GM23338 (cell line): ENCODE measurements around the gene ADAMTS8. TPM values are rescaled to one million over a fixed set of nuclear protein-coding genes. Genes with fewer than 3 reads are reported as not detected.

Experiments used
- ATAC-seq: fragments of 200-7000 bp; cut with Tn5 transposase; 3 replicates; pipeline ENCODE4 v1.9.1; 2020
- DNase-seq: peaks from one replicate; pipeline ENCODE4 v3.0.0-alpha.2; 2015; ENCODE audit warnings: low spot score
- H2AFZ ChIP-seq: fragments of 200-600 bp; sonication (generic); 2 replicates; pipeline ENCODE4 v1.8.0; 2016; ENCODE audit warnings: antibody characterized with exemption, mild to moderate bottlenecking, moderate library complexity
- H3F3A ChIP-seq: fragments of 200-600 bp; sonication (generic); replicated peaks from 2 replicates; pipeline ENCODE4 v1.8.0; 2017; ENCODE audit warnings: antibody characterized with exemption, mixed run types, low read depth
- H3K27ac ChIP-seq: fragments of 200-600 bp; sonication (generic); 2 replicates; pipeline ENCODE4 v1.6.1; 2016; ENCODE audit warnings: low read depth
- H3K27me3 ChIP-seq: fragments of 200-600 bp; sonication (generic); 2 replicates; pipeline ENCODE4 v1.8.0; 2016; ENCODE audit warnings: mild to moderate bottlenecking, mixed run types, moderate library complexity; ENCODE audit not compliant: insufficient read depth
- H3K36me3 ChIP-seq: fragments of 200-600 bp; sonication (generic); 2 replicates; pipeline ENCODE4 v1.8.0; 2016; ENCODE audit warnings: mild to moderate bottlenecking; ENCODE audit not compliant: insufficient read depth
- H3K4me1 ChIP-seq: fragments of 200-600 bp; sonication (generic); 2 replicates; pipeline ENCODE4 v1.8.0; 2016; ENCODE audit warnings: mild to moderate bottlenecking, moderate library complexity; ENCODE audit not compliant: insufficient read depth
- H3K4me2 ChIP-seq: fragments of 200-600 bp; sonication (generic); 2 replicates; pipeline ENCODE4 v1.7.1; 2017; ENCODE audit warnings: mixed run types
- H3K4me3 ChIP-seq: fragments of 200-600 bp; sonication (generic); 2 replicates; pipeline ENCODE4 v1.6.1; 2016; ENCODE audit warnings: mixed run types
- H3K79me2 ChIP-seq: fragments of 200-600 bp; sonication (generic); replicated peaks from 2 replicates; pipeline ENCODE4 v1.8.0; 2017; ENCODE audit warnings: mild to moderate bottlenecking; ENCODE audit not compliant: insufficient read depth
- H3K9me2 ChIP-seq: fragments of 200-600 bp; sonication (generic); 2 replicates; pipeline ENCODE4 v1.8.0; 2017; ENCODE audit not compliant: insufficient read depth
- H4K20me1 ChIP-seq: fragments of 200-600 bp; sonication (generic); replicated peaks from 2 replicates; pipeline ENCODE4 v1.8.0; 2017; ENCODE audit warnings: mild to moderate bottlenecking; ENCODE audit not compliant: insufficient read depth
- H3K27ac Mint-ChIP-seq: 2 replicates; pipeline ENCODE4 v1.8.0; 2020; ENCODE audit warnings: inconsistent platforms, mild to moderate bottlenecking, moderate library complexity, mixed read lengths
- H3K27me3 Mint-ChIP-seq: 3 replicates; pipeline ENCODE4 v1.8.0; 2022; ENCODE audit warnings: low read depth, mild to moderate bottlenecking, moderate library complexity, mixed read lengths, inconsistent platforms; ENCODE audit not compliant: insufficient read depth, poor library complexity
- H3K36me3 Mint-ChIP-seq: 3 replicates; pipeline ENCODE4 v1.8.0; 2021; ENCODE audit warnings: low read depth, mild to moderate bottlenecking, inconsistent platforms, moderate library complexity, mixed read lengths
- H3K4me1 Mint-ChIP-seq: 3 replicates; pipeline ENCODE4 v1.8.0; 2020; ENCODE audit warnings: mild to moderate bottlenecking, inconsistent platforms, mixed read lengths
- H3K4me3 Mint-ChIP-seq: 3 replicates; pipeline ENCODE4 v1.8.0; 2021; ENCODE audit warnings: moderate library complexity, mild to moderate bottlenecking, inconsistent platforms, mixed read lengths
- H3K9me3 Mint-ChIP-seq: 3 replicates; pipeline ENCODE4 v1.8.0; 2020; ENCODE audit warnings: moderate library complexity, mild to moderate bottlenecking, inconsistent platforms, mixed read lengths
- CREB1 ChIP-seq: fragments of 250-450 bp; sonication (Bioruptor Pico); IDR thresholded peaks from 2 replicates; pipeline ENCODE4 v1.5.0; 2020; ENCODE audit warnings: low read depth, mild to moderate bottlenecking, moderate library complexity
- ETS1 ChIP-seq: IDR thresholded peaks from 2 replicates; pipeline ENCODE4 v1.6.1; 2016; ENCODE audit warnings: antibody characterized with exemption
- EZH2 ChIP-seq: fragments of 200-600 bp; sonication (generic); IDR thresholded peaks from one replicate; pipeline ENCODE4 v1.8.0; 2017; ENCODE audit warnings: antibody characterized with exemption, mild to moderate bottlenecking, low read depth; ENCODE audit not compliant: unreplicated experiment
- EZH2phosphoT487 ChIP-seq: fragments of 200-600 bp; sonication (generic); IDR thresholded peaks from one replicate; pipeline ENCODE4 v1.8.1; 2018; ENCODE audit warnings: antibody characterized with exemption; ENCODE audit not compliant: unreplicated experiment
- JUNB ChIP-seq: IDR thresholded peaks from one replicate; pipeline ENCODE4 v1.6.1; 2016; ENCODE audit warnings: antibody characterized with exemption; ENCODE audit not compliant: unreplicated experiment
- NANOG ChIP-seq: IDR thresholded peaks from 2 replicates; pipeline ENCODE4 v1.6.1; 2016; ENCODE audit warnings: antibody characterized with exemption, borderline replicate concordance
- POLR2AphosphoS5 ChIP-seq: IDR thresholded peaks from 2 replicates; pipeline ENCODE4 v1.6.1; 2016; ENCODE audit warnings: antibody characterized with exemption, low read depth
- ZNF114 ChIP-seq: fragments of 250-450 bp; sonication (Bioruptor Pico); IDR thresholded peaks from 2 replicates; pipeline ENCODE4 v1.5.0; 2020; ENCODE audit warnings: mild to moderate bottlenecking, moderate library complexity
- ZNF331 ChIP-seq: fragments of 250-450 bp; sonication (Bioruptor Pico); IDR thresholded peaks from 2 replicates; pipeline ENCODE4 v1.5.0; 2020; ENCODE audit warnings: low read depth, mild to moderate bottlenecking, moderate library complexity
- polyA plus RNA-seq: library from polyadenylated mRNA; unstranded; fragments of >200 nt; fragmentation: Nextera tagmentation; extraction: Ambion mirVana; gene quantifications from 2 replicates; pipeline ENCODE4 v1.2.1, GENCODE V29; 2016
- total RNA-seq: library from RNA; depleted of rRNA; stranded (reverse); fragments of >200 nt; shearing (Covaris generic); gene quantifications from 2 replicates; pipeline ENCODE4 v1.2.3, GENCODE V29; 2014
- TF ChIP-seq, protein P1 (sequence below): IDR thresholded peaks from one replicate; pipeline ENCODE4 v1.6.1; 2018; ENCODE audit warnings: antibody characterized with exemption; ENCODE audit not compliant: unreplicated experiment
- TF ChIP-seq, protein P2 (sequence below): fragments of 250-450 bp; sonication (Bioruptor Pico); IDR thresholded peaks from 2 replicates; pipeline ENCODE4 v1.5.0; 2020; ENCODE audit warnings: mild to moderate bottlenecking, moderate library complexity

ADAMTS8 gene
- total and polyA plus RNA-seq, 2 experiments from 2014 or later, result 7.5 to 16.2 TPM

DNA sequence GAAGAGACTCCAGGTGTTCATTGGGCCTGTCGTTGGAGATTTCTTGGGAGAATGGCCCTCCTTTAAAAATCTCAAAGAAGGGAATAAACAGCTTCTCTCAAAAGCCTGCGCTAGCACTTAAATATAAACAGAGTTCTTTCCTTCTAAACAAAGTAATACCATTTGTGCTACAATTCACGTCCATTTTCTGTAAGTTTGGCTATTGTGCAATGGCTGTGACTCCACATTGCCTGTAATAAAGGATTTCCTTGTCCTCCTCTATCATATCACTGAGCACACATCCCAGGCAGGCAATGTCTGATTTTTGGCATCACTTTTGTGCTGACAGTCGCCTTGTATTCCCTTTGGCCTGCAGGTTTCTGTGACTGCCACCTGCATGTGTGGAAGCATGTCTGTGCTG, 4.9 kb upstream of the ADAMTS8 start (continued):
- no peak for TF ChIP-seq JUNB
- no peak for TF ChIP-seq ZNF114 (CRISPR knock-in tag)
- TF ChIP-seq, protein P1, sequence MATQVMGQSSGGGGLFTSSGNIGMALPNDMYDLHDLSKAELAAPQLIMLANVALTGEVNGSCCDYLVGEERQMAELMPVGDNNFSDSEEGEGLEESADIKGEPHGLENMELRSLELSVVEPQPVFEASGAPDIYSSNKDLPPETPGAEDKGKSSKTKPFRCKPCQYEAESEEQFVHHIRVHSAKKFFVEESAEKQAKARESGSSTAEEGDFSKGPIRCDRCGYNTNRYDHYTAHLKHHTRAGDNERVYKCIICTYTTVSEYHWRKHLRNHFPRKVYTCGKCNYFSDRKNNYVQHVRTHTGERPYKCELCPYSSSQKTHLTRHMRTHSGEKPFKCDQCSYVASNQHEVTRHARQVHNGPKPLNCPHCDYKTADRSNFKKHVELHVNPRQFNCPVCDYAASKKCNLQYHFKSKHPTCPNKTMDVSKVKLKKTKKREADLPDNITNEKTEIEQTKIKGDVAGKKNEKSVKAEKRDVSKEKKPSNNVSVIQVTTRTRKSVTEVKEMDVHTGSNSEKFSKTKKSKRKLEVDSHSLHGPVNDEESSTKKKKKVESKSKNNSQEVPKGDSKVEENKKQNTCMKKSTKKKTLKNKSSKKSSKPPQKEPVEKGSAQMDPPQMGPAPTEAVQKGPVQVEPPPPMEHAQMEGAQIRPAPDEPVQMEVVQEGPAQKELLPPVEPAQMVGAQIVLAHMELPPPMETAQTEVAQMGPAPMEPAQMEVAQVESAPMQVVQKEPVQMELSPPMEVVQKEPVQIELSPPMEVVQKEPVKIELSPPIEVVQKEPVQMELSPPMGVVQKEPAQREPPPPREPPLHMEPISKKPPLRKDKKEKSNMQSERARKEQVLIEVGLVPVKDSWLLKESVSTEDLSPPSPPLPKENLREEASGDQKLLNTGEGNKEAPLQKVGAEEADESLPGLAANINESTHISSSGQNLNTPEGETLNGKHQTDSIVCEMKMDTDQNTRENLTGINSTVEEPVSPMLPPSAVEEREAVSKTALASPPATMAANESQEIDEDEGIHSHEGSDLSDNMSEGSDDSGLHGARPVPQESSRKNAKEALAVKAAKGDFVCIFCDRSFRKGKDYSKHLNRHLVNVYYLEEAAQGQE, result no peak

GRCh38 chr11:130431801-130432200, 3.4 kb upstream of the ADAMTS8 start:
- Mint-ChIP-seq H3K4me3 (no peak overlapping the region), H3K36me3 (no peaks in the 10 kb centered on the region; the same call in 2 of the 3 replicates), H3K27me3 (peaks cover 34% of the 10 kb centered on the region), H3K9me3 (no peaks in the 10 kb centered on the region), H3K4me1 (peaks cover 20% of the 10 kb centered on the region), H3K27ac (no peak overlapping the region)
- Histone ChIP-seq H3K9me2 (no peaks in the 10 kb centered on the region), H3K27ac (no peak overlapping the region), H2AFZ (no peak overlapping the region), H4K20me1 (no peaks in the 10 kb centered on the region), H3K36me3 (no peaks in the 10 kb centered on the region), H3F3A (peaks cover 15% of the 10 kb centered on the region), H3K4me1 (peaks cover 14% of the 10 kb centered on the region; the same call in 1 of the 2 replicates), H3K4me3 (no peak overlapping the region), H3K4me2 (no peak overlapping the region), H3K79me2 (no peaks in the 10 kb centered on the region), H3K27me3 (peaks cover 35% of the 10 kb centered on the region)
- DNase-seq (no peak), ATAC-seq (no peak)
- no peak for TF ChIP-seq ETS1
- TF ChIP-seq, protein P1, result no peak
- TF ChIP-seq NANOG, result no peak
- no peak for TF ChIP-seq POLR2AphosphoS5
- no peak for TF ChIP-seq EZH2
- no peak for TF ChIP-seq CREB1 (CRISPR knock-in tag)
- TF ChIP-seq JUNB, result no peak
- no peak for TF ChIP-seq EZH2phosphoT487
- TF ChIP-seq, protein P2, sequence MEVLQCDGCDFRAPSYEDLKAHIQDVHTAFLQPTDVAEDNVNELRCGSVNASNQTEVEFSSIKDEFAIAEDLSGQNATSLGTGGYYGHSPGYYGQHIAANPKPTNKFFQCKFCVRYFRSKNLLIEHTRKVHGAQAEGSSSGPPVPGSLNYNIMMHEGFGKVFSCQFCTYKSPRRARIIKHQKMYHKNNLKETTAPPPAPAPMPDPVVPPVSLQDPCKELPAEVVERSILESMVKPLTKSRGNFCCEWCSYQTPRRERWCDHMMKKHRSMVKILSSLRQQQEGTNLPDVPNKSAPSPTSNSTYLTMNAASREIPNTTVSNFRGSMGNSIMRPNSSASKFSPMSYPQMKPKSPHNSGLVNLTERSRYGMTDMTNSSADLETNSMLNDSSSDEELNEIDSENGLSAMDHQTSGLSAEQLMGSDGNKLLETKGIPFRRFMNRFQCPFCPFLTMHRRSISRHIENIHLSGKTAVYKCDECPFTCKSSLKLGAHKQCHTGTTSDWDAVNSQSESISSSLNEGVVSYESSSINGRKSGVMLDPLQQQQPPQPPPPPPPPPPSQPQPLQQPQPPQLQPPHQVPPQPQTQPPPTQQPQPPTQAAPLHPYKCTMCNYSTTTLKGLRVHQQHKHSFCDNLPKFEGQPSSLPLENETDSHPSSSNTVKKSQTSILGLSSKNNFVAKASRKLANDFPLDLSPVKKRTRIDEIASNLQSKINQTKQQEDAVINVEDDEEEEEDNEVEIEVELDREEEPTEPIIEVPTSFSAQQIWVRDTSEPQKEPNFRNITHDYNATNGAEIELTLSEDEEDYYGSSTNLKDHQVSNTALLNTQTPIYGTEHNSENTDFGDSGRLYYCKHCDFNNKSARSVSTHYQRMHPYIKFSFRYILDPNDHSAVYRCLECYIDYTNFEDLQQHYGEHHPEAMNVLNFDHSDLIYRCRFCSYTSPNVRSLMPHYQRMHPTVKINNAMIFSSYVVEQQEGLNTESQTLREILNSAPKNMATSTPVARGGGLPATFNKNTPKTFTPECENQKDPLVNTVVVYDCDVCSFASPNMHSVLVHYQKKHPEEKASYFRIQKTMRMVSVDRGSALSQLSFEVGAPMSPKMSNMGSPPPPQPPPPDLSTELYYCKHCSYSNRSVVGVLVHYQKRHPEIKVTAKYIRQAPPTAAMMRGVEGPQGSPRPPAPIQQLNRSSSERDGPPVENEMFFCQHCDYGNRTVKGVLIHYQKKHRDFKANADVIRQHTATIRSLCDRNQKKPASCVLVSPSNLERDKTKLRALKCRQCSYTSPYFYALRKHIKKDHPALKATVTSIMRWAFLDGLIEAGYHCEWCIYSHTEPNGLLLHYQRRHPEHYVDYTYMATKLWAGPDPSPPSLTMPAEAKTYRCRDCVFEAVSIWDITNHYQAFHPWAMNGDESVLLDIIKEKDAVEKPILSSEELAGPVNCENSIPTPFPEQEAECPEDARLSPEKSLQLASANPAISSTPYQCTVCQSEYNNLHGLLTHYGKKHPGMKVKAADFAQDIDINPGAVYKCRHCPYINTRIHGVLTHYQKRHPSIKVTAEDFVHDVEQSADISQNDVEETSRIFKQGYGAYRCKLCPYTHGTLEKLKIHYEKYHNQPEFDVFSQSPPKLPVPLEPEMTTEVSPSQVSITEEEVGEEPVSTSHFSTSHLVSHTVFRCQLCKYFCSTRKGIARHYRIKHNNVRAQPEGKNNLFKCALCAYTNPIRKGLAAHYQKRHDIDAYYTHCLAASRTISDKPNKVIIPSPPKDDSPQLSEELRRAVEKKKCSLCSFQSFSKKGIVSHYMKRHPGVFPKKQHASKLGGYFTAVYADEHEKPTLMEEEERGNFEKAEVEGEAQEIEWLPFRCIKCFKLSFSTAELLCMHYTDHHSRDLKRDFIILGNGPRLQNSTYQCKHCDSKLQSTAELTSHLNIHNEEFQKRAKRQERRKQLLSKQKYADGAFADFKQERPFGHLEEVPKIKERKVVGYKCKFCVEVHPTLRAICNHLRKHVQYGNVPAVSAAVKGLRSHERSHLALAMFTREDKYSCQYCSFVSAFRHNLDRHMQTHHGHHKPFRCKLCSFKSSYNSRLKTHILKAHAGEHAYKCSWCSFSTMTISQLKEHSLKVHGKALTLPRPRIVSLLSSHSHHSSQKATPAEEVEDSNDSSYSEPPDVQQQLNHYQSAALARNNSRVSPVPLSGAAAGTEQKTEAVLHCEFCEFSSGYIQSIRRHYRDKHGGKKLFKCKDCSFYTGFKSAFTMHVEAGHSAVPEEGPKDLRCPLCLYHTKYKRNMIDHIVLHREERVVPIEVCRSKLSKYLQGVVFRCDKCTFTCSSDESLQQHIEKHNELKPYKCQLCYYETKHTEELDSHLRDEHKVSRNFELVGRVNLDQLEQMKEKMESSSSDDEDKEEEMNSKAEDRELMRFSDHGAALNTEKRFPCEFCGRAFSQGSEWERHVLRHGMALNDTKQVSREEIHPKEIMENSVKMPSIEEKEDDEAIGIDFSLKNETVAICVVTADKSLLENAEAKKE (CRISPR knock-in tag), result no peak
- TF ChIP-seq ZNF331, result no peak
